ENCODE data around the gene PITRM1.

- no peak for TF ChIP-seq EZH2 (IDR thresholded peaks at IDR 0.05; ENCODE audit: borderline replicate concordance, low read depth, low read length, severe bottlenecking)
- no peak for TF ChIP-seq POLR2AphosphoS5 (IDR thresholded peaks at IDR 0.05; ENCODE audit: insufficient read depth, low read depth, low read length)
Measured at GRCh38 chr10:3159152-3159551, 13.4 kb downstream of the PITRM1 start.

Data from endothelial cell of umbilical vein (primary cell).